Measurements from ENCODE around the gene GNA14.

- TF ChIP-seq, protein P1, sequence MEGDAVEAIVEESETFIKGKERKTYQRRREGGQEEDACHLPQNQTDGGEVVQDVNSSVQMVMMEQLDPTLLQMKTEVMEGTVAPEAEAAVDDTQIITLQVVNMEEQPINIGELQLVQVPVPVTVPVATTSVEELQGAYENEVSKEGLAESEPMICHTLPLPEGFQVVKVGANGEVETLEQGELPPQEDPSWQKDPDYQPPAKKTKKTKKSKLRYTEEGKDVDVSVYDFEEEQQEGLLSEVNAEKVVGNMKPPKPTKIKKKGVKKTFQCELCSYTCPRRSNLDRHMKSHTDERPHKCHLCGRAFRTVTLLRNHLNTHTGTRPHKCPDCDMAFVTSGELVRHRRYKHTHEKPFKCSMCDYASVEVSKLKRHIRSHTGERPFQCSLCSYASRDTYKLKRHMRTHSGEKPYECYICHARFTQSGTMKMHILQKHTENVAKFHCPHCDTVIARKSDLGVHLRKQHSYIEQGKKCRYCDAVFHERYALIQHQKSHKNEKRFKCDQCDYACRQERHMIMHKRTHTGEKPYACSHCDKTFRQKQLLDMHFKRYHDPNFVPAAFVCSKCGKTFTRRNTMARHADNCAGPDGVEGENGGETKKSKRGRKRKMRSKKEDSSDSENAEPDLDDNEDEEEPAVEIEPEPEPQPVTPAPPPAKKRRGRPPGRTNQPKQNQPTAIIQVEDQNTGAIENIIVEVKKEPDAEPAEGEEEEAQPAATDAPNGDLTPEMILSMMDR (IDR thresholded peaks at IDR 0.05), result no peak
- no peak for TF ChIP-seq POLR2A (IDR thresholded peaks at IDR 0.05)
These were observed 54.6 kb downstream of the GNA14 start for GRCh38 chr9:77593528-77593927.

Measured in Peyer's patch (tissue), 4 donors.